SK-N-MC (cell line): Measurements from ENCODE around the gene MAGI1.

Experiments
- DNase-seq: peaks from one replicate; pipeline ENCODE4 v3.0.0-alpha.2; 2011; ENCODE audit warnings: low read depth, low spot score
- H3K27ac ChIP-seq: fragments of 200-600 bp; sonication (generic); 2 replicates; pipeline ENCODE4 v1.5.1; 2016; ENCODE audit warnings: mixed run types
- H3K36me3 ChIP-seq: fragments of 200-600 bp; sonication (generic); 2 replicates; pipeline ENCODE4 v1.6.1; 2017; ENCODE audit warnings: antibody characterized with exemption, low read length, mixed read lengths; ENCODE audit not compliant: insufficient read depth
- H3K4me3 ChIP-seq: fragments of 200-600 bp; sonication (generic); 2 replicates; pipeline ENCODE4 v1.5.1; 2016
- H3K9ac ChIP-seq: fragments of 200-600 bp; sonication (generic); 2 replicates; pipeline ENCODE4 v1.8.0; 2017; ENCODE audit warnings: mixed run types, mixed read lengths; ENCODE audit not compliant: insufficient read length
- H3K9me3 ChIP-seq: fragments of 200-600 bp; sonication (generic); 2 replicates; pipeline ENCODE4 v1.6.1; 2017; ENCODE audit warnings: low read depth, mild to moderate bottlenecking, antibody characterized with exemption, low read length, moderate library complexity, mixed read lengths
- EZH2 ChIP-seq: fragments of 200-600 bp; sonication (generic); IDR thresholded peaks from one replicate; pipeline ENCODE4 v1.6.1; 2017; ENCODE audit warnings: antibody characterized with exemption
- FOXP2 ChIP-seq: optimal IDR thresholded peaks from 2 replicates; pipeline ENCODE3; 2011; ENCODE audit warnings: mild to moderate bottlenecking, moderate library complexity; ENCODE audit not compliant: insufficient read depth; ENCODE audit errors: extremely low read length, control extremely low read depth
- POLR2AphosphoS5 ChIP-seq: IDR thresholded peaks from 2 replicates; pipeline ENCODE4 v1.6.1; 2012; ENCODE audit warnings: mild to moderate bottlenecking, low read depth, low read length, borderline replicate concordance

MAGI1 gene

DNA sequence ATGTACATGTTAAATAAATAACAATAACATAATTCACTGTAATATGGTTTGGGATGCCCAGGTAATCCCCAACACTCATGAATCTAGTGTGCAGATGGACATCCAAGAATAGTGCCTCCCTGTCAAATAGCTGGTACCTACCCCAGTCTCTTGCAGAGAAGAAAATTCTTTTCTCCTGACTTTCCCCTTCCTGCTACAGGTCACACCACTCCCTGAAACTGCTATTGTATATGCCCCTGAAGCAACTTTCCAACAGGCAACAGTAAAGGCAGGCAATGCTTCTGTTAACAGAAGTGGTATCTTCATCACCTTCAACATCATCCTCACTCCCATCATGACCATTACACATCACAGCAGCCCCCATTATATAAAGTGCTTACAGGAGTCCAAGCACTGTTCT lies 431.6 kb downstream of the MAGI1 start:
- Histone ChIP-seq H3K9ac (no peak overlapping the region), H3K4me3 (no peak overlapping the region), H3K27ac (no peak overlapping the region), H3K9me3 (no peaks in the 10 kb centered on the region), H3K36me3 (no peaks in the 10 kb centered on the region)
- TF ChIP-seq FOXP2 (no peak), EZH2 (no peak), POLR2AphosphoS5 (no peak)
- no peak for DNase-seq

- no peak for TF ChIP-seq FOXP2
- no peaks in the 10 kb centered on the region for H3K36me3 ChIP-seq
- DNase-seq, result no peak
- H3K4me3 ChIP-seq, result no peak overlapping the region
- no peak overlapping the region for H3K9ac ChIP-seq
- no peaks in the 10 kb centered on the region for H3K9me3 ChIP-seq
- no peak overlapping the region for H3K27ac ChIP-seq
These were observed 432.8 kb downstream of the MAGI1 start for GRCh38 chr3:65605876-65606432.

DNA sequence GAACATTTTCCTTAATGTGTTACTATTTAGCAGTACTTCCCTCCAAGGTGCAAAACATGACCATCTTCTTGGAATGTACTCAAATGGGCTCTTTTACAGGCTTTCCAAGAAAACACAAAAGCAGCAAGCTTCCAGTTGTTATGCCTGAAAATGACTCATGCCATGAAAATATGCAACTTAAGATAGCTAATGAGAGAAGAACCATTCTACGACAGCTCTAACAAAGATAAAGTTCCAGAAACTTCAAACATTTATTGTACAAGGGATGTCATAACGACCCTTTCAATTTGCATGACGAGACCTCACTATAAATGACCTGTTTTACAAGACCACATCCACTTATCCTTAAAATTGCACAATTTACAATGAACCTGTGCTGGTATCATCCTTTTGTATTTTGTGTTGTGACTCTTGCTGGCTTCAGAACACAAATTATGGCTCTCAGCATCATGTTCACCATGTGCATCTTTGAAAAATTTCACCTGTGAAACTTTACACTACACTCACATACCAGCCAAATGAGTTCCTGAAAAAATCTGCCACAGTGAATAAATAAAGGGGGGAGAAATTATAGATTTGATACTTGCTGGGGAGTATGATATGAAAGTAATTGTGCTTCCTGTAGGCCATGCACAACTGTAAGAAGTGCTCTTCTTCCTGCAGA lies 433.7 kb downstream of the MAGI1 start:
- Histone ChIP-seq H3K27ac (no peak overlapping the region), H3K9me3 (no peaks in the 10 kb centered on the region), H3K9ac (no peak overlapping the region), H3K4me3 (no peak overlapping the region), H3K36me3 (no peaks in the 10 kb centered on the region)
- no peak for DNase-seq
- TF ChIP-seq FOXP2, result no peak
- TF ChIP-seq POLR2AphosphoS5, result no peak
- no peak for TF ChIP-seq EZH2

DNA sequence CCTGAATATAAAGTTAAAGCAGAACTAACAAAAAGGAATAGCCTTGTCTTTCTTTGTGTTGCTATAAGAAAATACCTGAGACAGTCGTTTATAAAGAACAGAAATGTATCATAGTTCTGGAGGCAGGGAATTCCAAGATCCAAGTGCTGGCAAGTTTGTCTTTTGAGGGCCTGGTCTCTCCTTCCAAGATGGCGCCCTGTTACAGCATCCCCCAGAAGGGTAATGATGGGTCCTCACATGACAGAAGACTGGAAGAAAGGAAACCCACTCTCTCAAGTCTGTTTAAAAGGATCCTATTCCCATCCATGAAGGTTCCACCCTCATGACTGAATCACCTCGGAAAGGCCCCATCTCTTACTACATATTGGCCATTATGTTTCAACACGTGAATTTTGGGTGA lies 435.1 kb downstream of the MAGI1 start:
- Histone ChIP-seq H3K27ac (no peak overlapping the region), H3K36me3 (no peaks in the 10 kb centered on the region), H3K9me3 (no peaks in the 10 kb centered on the region), H3K4me3 (no peak overlapping the region), H3K9ac (no peak overlapping the region)
- DNase-seq, result no peak
- TF ChIP-seq EZH2, result no peak

- Histone ChIP-seq H3K36me3 (no peaks in the 10 kb centered on the region), H3K4me3 (no peak overlapping the region), H3K9ac (no peak overlapping the region), H3K27ac (no peak overlapping the region), H3K9me3 (no peaks in the 10 kb centered on the region)
- no peak for DNase-seq
- TF ChIP-seq FOXP2 (no peak), EZH2 (no peak), POLR2AphosphoS5 (no peak)
These were observed 437.8 kb downstream of the MAGI1 start for GRCh38 chr3:65600888-65601287.

- TF ChIP-seq EZH2 (no peak), POLR2AphosphoS5 (no peak), FOXP2 (no peak)
- Histone ChIP-seq H3K4me3 (no peak overlapping the region), H3K9ac (no peak overlapping the region), H3K27ac (no peak overlapping the region), H3K9me3 (no peaks in the 10 kb centered on the region), H3K36me3 (no peaks in the 10 kb centered on the region)
- no peak for DNase-seq
These were observed 440.7 kb downstream of the MAGI1 start for GRCh38 chr3:65597952-65598413.

- no peak for DNase-seq
- Histone ChIP-seq H3K4me3 (no peak overlapping the region), H3K9ac (no peak overlapping the region), H3K36me3 (no peaks in the 10 kb centered on the region), H3K27ac (no peak overlapping the region), H3K9me3 (no peaks in the 10 kb centered on the region)
- TF ChIP-seq POLR2AphosphoS5 (no peak), EZH2 (no peak), FOXP2 (no peak)
These were observed 441.3 kb downstream of the MAGI1 start for GRCh38 chr3:65597226-65597951.

DNA sequence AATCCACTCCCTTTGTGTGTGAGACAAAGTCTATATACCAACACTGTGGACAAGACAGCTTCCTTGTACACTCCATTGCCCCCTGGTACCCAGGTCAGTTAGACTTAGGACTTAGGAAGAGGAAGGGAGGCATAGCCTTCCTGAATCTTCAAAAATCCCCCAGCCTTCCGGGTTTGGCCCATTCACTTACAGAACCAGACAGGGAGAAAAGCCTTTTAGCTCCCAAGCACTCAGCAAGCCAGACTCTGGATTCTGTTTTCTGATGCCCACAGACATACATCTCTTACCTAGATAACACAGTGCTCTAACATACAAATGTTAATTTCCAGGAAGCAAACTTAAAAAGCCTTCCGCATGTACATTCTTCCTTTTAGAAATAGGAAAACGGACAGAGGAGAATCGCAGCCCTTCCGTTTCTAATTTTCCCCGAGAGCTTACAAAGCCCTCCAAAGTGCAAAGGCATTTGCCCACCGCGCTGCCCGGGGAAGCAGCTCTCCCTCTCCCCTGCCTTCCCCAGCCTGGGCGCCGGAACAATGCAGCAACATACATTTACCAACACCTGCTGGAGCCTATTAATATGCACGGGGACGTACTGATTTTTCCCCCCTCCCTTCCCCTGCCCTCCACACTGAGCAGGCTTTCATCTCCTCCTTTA lies 442.0 kb downstream of the MAGI1 start:
- H3K4me3 ChIP-seq, result no peak overlapping the region
- H3K9me3 ChIP-seq, result no peaks in the 10 kb centered on the region
- TF ChIP-seq EZH2 (no peak), POLR2AphosphoS5 (no peak), FOXP2 (no peak)
- DNase-seq, result no peak
- no peak overlapping the region for H3K27ac ChIP-seq
- H3K36me3 ChIP-seq, result no peaks in the 10 kb centered on the region
- H3K9ac ChIP-seq, result no peak overlapping the region
